Stimulated activated naive CD4-positive, alpha-beta T cell treated with Interleukin-2 at 50 U/mL for 16 hours (primary cell): ENCODE data around the gene NOTCH1.
"Not testable (repeated sequence)": the region's sequence is repeated elsewhere in the genome, so short reads cannot be mapped to it uniquely, and the experiment has no call there.

Source experiments
- DNase-seq: peaks from one replicate; lab custom pipeline; 2025; lab: John Stamatoyannopoulos, UW

Gene NOTCH1

GRCh38 chr9:136564379-136564988 is 18.6 kb upstream of the NOTCH1 start:
- no peak for DNase-seq

DNA sequence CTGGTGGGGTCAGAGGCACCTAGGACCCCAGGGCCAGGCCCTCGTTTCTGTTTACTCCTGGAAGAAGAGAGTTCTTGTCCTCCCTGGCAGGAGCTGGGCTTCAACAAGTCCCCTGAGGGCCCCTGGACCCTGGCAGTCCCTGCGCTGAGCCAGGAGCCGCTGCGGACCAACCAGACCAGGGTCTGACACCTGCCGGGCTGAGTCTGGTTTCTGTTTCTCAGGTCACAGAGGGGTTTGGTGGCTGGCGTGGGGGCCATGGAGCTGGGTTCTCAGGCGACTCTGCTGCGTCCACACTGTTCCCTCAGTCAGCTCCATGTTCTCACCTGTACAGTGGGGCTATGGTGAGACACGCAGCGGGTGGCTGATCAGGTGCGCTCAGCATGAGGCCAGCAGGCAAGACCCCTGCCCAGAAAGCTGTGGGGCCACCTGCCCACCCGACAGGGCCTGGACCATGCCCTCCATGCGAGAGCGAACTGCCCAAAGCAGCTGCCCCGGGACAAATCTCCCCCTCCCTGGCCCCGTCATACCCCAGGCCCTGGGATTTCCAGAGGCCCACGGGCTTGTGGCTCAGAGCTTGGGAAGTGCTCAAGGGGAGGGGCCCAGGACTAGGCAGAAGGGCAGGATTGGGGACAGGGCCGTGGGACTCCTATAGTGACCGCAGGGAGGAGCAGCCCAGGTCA is 17.9 kb upstream of the NOTCH1 start:
- DNase-seq: no peak

GRCh38 chr9:136562746-136563495 is 17.1 kb upstream of the NOTCH1 start:
- DNase-seq: no peak

- DNase-seq: no peak
These were observed 15.9 kb upstream of the NOTCH1 start for GRCh38 chr9:136561779-136562178.

DNA sequence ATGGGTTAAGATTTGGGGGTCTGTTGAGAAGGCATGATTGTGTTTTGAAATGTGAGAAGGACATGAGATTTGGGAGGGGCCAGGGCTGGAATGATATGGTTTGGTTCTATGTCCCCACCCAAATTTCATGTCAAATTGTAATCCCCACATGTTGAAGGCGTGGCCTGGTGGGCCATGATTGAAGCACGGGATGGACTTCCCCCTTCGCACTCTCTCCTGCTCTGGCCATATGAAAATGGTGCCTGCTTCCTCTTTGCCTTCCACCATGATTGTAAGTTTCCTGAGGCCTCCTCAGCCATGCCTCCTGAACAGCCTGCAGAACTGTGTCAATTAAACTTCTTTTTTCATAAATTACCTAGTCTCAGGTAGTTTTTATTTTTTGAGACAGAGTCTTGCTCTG is 14.7 kb upstream of the NOTCH1 start:
- DNase-seq: no peak

DNA sequence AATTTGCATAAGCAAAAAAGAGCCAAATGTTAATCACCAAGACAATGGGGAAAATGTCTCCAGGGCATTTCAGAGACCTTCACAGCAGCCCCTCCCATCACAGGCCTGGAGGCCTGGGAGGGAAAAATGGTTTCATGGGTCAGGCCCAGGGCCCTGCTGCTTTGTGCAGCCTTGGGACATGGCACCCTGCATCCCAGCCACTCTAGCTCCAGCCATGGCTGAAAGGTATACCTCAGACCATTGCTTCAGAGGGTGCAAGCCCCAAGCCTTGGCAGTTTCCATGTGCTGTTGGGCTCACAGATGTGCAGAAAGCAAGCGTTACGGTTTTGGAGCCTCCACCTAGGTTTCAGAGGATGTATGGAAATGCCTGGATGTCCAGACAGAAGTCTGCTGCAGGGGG is 13.5 kb upstream of the NOTCH1 start:
- DNase-seq: not testable (repeated sequence)

GRCh38 chr9:136558846-136559245 is 13.0 kb upstream of the NOTCH1 start:
- DNase-seq: not testable (repeated sequence)

DNA sequence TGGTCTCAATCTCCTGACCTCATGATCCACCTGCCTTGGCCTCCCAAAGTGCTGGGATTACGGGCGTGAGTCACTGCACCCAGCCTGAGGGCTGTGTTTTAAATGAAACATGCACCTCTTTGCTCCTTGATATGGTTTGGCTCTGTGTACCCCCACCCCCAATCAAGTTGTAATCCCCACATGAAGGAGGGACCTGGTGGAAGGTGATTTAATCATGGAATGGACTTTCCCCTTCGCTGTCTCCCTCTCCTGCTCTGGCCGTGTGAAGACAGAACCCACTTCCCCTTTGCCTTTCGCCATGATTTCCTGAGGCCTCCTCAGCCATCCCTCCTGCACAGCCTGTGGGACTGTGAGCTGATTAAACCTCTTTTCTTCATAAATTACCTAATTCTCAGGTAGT is 12.5 kb upstream of the NOTCH1 start:
- no peak for DNase-seq

DNA sequence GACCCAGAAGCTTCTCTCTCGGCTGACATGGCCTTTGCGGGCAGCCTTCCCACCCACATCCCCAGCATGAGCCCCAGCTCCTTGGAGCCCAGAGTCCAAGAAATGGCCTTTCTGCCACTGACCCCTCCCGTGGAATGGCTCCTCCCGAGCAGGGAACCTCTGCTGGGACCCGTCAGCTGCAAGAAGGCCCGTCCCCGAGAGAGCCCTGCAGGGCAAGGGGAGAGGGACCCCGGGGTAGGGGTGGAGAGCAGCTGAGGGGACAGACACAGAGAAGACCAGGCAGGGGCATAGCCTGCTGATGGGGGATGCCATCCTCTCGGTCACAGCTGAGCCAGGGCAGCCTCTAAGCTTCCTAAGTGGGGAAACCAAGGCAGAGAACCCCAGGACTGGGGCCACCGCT is 11.2 kb upstream of the NOTCH1 start:
- no peak for DNase-seq

DNA sequence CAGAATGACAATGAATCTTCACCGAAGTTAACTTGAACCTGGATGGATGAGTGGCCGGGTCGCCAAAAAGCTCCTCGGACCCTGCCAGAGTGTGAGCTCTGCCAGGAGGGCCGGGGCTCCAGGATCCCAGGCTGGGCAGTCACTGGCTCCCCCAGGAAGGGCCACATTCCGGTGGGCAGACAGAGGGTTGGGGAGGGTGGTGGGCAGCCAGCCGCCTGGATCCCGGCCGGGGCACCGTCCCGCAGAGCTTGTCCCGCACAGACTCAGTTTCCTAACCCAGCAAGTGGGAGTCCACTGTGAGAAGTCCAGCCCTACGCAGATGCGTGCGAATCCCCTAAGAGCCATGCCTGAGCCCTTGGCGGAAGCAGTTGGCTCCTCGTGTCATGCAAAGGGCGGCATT is 10.3 kb upstream of the NOTCH1 start:
- no peak for DNase-seq

DNA sequence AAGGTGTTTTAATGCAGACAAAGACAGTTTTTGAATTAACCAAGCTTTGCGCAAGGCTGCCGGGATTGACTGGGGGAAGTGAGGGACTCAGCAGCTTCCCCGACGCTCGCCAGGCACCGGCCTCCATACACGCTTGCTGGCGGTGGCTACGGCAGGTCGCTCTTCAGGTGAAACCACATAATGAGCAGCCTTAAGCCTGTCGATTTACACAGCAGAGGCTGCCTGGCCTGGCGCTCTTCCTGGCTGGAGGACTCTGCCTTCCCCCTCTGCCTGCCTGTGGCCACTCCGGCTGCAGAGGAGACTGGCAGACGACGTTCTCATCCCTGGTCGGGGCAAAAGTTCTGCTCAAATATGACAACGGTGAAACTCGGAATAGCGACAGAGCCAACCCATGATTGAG is 9.0 kb upstream of the NOTCH1 start:
- no peak for DNase-seq

GRCh38 chr9:136553581-136553980 is 7.7 kb upstream of the NOTCH1 start:
- no peak for DNase-seq

- DNase-seq: no peak
These were observed 6.4 kb upstream of the NOTCH1 start for GRCh38 chr9:136552117-136552703.

GRCh38 chr9:136551401-136552116 is 5.7 kb upstream of the NOTCH1 start:
- no peak for DNase-seq

DNA sequence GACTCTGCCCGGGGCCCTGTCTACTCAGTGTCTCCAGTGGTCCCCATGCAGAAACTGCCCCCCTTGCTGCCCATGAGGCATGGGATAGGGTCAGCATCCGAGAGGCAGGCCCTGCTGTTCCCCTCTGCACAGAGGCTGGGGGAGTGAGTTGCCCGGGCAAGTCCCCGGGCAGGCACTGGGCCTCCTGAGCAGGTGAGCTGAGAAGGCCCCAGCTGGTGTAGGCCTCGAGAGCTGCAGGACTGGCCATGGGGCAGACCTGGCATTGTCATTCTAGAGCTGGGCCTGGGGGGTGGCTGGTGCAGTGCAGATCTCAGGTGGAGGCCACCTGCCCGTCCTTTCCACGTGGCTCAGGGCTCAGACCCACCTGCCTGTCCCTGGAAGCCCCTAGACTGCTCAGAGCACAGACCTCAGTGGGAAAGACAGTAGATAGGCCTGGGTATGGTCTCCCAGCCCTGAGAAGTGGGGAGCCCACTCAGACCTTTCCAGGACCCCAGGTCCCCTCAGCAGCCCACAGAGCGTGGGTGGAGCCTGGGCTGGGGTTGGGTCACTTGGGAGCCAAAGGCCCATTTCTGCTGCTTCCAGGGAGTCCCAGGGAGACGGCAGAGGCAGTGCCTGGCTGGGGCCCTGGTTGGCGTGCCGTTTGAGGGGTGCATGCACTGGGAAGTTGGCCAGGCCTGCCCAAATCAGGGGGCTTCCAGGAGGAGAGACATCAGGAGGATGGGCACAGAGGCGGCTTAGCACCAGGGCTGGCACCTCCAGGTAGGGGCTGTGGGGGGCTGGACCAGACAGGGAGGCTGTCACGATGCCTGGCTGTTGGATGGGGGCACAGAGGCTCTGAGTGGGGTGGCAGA is 4.8 kb upstream of the NOTCH1 start:
- DNase-seq: no peak

- no peak for DNase-seq
These were observed 3.4 kb upstream of the NOTCH1 start for GRCh38 chr9:136549010-136549980.

- no peak for DNase-seq
These were observed 1.8 kb upstream of the NOTCH1 start for GRCh38 chr9:136547508-136548215.

DNA sequence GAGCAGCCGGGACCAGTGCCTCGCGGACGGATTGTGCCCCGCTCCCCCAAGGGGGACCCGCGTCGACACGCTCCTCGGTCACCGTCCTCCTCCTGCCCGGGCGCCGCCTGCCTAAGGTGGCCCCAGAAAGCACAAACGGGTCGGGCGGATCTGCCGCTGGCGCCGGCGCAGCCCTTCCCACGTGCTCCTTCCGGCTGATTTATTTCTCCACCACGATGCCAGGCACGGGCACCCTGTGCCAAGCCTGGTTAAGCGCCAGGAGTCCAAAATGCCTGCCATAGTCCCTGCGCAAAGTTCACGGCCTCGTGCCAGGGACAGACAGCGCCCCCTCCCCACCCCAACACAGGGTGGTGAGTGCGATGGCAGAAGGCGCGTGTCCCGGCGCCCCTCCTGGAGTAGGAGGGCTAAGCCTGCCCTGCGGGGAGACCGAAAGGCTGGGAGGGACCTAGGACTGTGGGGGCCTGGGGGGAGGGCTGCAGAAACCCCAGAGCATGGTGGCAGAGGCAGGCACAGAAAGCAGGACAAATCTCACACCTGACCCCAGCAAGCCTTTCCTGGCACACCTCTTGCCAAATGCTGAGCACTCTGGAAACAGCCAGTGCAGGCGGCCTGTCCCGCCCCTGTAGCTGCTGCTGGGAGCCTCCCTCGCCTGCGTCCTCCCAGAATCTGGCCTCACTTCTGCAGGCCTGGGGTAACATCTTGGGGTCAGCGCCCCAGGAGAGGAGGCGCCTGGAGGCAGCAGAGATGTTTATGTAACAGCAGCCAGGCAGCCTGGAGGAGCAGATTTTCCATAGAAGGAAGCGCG is 1.1 kb upstream of the NOTCH1 start:
- peak; percentile 42 for DNase-seq

DNA sequence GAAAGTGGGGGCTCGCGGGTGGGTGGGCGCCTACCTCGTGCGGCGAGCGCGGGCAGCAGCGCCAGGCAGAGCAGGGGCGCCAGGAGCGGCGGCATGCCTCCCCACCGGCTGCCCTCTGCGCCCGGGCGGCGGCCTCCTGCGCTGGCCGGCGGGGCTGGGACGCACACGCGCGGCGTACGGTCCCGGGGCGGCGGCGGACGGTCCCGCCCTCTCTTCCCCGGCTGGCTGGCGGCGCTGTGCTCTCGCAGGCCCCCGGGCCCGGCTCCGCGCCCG is 220 bp downstream of the NOTCH1 start:
- DNase-seq: no peak
